Measurements from ENCODE around the gene DBH.

Gene DBH

DNA sequence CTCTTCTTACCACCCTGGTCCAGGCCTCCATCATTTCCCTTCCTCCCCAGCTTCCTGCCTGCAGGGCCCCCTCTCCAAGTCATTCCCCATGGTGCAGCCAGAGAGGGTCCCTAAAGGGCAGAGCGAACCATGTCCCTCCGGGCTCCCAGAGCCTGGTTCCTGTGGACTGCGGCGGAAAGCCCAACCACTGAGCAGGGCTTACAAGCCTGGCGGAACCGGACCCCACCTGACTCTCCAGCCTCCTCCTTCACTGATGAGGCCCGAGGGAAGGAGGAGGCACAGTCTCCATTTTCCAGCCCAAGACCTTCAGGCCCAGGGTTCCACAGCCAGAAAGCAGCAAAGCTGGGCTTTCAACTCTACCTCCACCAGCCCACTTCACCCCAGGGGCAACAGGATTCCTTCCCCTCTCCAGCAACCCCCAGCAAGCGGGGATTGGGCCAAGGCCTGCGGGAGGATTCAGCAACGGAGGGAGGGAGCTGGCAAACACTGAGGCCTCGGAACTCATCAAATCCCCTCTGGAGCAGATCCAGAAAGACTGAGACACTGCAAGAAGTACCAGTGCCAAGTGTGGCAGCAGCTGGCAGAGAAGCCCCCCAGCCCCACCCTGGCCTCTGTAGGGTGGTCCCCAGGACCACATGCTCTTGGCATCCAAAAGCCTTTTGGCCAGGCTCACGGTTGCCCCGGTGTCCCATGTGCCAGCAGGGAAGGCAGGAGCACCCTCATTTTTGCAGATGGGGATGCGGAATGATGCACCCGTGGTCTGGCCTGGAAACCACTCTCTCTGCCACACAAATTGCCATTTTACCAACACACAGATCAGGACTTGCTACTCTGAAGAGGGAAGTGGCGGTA lies 30.1 kb upstream of the DBH start:
- no peak for FAIRE-seq
- no peak for DNase-seq (ENCODE audit: insufficient read length)
- TF ChIP-seq TAF1 (IDR thresholded peaks at IDR 0.05; ENCODE audit: borderline replicate concordance, low read depth, low read length) (no peak), POLR2A (IDR thresholded peaks at IDR 0.05; ENCODE audit: low read depth, low read length) (no peak), POLR2AphosphoS5 (IDR thresholded peaks at IDR 0.05; ENCODE audit: low read depth, low read length) (no peak)

DNA sequence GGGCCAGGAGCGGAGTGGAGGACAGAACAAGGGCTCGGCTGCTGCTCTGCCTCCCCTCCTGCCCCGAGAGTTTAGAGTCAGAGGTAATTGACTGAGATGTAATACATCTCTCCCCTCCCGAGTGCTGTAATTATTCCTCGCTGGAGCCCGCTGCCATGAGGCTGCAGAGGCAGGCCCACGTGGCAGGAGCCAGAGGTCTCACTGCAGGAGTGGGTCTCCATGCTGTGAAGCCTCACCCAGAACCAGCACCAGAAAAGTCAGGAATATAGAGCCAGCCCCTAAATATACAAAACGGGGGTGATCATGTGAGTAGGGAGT lies 29.5 kb upstream of the DBH start:
- FAIRE-seq: no peak
- no peak for DNase-seq (ENCODE audit: insufficient read length)
- no peak for TF ChIP-seq POLR2AphosphoS5 (IDR thresholded peaks at IDR 0.05; ENCODE audit: low read depth, low read length)
- TF ChIP-seq POLR2A (IDR thresholded peaks at IDR 0.05; ENCODE audit: low read depth, low read length): no peak
- no peak for TF ChIP-seq TAF1 (IDR thresholded peaks at IDR 0.05; ENCODE audit: borderline replicate concordance, low read depth, low read length)

DNA sequence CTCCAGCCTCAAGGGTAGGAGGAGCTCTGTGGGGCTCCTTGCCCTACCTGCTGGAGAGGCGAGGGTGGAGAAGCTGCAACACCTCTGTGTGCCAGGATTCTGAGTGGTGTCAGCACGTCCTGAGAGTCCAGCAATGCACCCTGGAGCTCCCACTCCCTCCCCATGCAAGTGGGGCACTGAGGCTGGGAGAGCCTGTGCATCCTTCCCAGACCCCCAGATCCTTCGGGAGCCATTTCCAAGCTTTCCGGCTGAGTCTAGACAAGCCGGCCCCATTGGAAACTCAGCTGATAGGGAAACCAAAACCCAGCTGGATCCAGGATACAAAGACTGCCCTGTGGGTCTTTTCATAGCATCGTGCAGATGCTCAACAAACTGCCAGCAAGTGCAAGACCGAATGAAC lies 28.8 kb upstream of the DBH start:
- DNase-seq (ENCODE audit: insufficient read length) (no peak), FAIRE-seq (no peak)
- TF ChIP-seq POLR2AphosphoS5 (IDR thresholded peaks at IDR 0.05; ENCODE audit: low read depth, low read length): no peak
- TF ChIP-seq TAF1 (IDR thresholded peaks at IDR 0.05; ENCODE audit: borderline replicate concordance, low read depth, low read length): no peak
- no peak for TF ChIP-seq POLR2A (IDR thresholded peaks at IDR 0.05; ENCODE audit: low read depth, low read length)

DNA sequence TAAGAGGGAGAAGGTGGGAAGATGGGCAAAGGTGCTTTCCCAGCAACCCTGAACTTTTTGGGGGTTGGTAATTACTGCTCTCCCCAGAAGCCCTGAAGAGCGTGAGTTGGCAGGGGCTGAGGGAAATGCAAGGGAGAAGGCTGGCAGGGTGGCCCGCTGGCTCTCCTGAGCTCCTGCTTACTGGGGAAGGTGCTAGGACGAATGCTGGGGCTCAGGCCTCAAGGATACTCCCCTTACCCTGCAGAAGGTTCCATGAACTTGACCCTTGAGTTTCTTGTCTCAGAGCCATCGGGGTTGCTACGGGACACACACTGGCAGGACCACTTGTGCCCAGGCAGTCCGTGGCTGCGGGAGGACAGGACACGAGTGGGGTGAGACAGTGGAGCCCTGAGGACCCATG lies 28.2 kb upstream of the DBH start:
- DNase-seq (ENCODE audit: insufficient read length) (no peak), FAIRE-seq (no peak)
- no peak for TF ChIP-seq TAF1 (IDR thresholded peaks at IDR 0.05; ENCODE audit: borderline replicate concordance, low read depth, low read length)
- TF ChIP-seq POLR2AphosphoS5 (IDR thresholded peaks at IDR 0.05; ENCODE audit: low read depth, low read length): no peak
- TF ChIP-seq POLR2A (IDR thresholded peaks at IDR 0.05; ENCODE audit: low read depth, low read length): no peak

DNA sequence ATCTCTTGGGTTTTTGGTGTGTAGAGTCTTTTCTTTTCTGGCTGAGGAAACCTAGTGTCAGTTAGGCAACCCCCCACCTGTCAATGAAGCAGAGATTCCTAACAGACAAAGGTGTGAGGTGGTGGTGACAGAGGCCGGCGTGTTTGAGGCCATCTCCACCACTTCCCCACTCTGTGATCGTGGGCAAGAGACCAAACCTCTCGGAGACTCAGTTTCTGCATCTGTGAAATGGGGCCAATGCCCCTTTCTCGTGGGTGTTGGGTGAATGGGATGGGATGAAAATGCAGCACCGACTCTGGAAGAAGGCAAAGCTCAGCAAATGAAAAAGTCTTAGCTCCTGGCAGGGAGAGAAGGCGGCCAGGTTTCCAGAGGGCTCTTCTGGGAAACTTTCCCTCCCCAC lies 27.8 kb upstream of the DBH start:
- no peak for TF ChIP-seq TAF1 (IDR thresholded peaks at IDR 0.05; ENCODE audit: borderline replicate concordance, low read depth, low read length)
- TF ChIP-seq POLR2AphosphoS5 (IDR thresholded peaks at IDR 0.05; ENCODE audit: low read depth, low read length): no peak
- TF ChIP-seq POLR2A (IDR thresholded peaks at IDR 0.05; ENCODE audit: low read depth, low read length): no peak
- FAIRE-seq: no peak
- no peak for DNase-seq (ENCODE audit: insufficient read length)

DNA sequence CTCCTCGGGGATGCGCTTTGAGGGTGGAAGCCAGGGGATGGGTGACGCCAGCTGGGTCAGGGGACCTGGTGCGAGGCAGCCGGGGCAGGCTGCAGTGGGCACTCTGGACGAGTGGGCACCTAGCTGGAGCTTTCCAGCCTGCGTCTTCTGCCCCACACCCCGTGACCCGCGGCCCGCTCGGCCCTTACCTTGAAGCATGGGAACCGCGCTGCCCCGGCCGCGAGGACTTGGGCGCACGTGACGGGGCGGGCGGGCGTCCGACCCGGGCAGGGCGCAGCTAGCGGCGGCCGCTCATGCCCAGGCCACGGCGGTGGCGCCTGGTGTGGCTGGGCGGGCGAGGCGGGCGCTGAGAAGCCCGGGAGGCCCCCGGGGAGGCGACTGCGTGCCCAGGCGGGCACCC lies 27.3 kb upstream of the DBH start:
- TF ChIP-seq POLR2A (IDR thresholded peaks at IDR 0.05; ENCODE audit: low read depth, low read length) (no peak), TAF1 (IDR thresholded peaks at IDR 0.05; ENCODE audit: borderline replicate concordance, low read depth, low read length) (no peak), POLR2AphosphoS5 (IDR thresholded peaks at IDR 0.05; ENCODE audit: low read depth, low read length) (no peak)
- DNase-seq (ENCODE audit: insufficient read length): no peak
- no peak for FAIRE-seq

DNA sequence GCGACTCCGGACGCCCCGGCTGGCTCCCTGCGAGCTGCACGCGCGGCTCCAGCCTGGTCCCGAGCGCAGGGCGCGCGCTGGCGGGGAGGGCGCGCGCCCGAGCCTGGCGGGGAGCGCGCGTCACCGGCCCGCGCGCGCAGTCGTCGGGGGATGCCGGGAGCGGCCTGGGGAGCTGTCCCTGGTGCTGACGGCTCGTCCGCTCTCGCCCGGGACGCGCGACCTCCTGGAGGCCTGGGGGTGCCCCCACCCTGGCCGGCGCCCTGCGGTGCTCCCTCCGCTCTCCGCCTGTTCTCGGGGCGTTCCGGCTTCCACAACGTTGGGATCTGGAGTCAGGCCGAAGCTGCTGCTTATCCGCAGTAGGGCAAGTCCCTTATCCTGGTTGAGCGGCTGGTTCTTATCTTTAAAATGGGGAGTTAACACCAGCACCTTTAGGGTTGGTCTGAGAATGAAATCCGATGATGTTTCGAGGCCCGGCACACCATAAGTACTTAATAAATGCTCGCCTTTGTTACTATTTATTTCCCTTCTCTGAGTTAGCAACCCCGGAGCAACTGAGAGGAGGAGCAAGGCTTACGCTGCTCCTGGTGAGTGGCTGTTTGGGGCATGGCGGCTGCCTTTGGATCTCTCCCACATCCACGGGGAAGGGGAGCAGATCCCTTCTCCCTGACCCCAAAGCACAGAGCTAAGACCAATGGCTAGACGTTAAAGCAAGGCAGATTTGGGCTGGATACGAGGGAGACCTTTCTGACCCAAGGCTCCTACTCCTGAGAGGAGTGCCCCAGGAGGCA lies 26.7 kb upstream of the DBH start, which contains the start of gene FAM163B:
Gene FAM163B, minus strand, starts transcription at position 79 of the 788 bp plus-strand sequence. CDS start 29,166 bp downstream, outside the sequence.
- DNase-seq (ENCODE audit: insufficient read length): no peak
- TF ChIP-seq POLR2A (IDR thresholded peaks at IDR 0.05; ENCODE audit: low read depth, low read length) (no peak), TAF1 (IDR thresholded peaks at IDR 0.05; ENCODE audit: borderline replicate concordance, low read depth, low read length) (no peak), POLR2AphosphoS5 (IDR thresholded peaks at IDR 0.05; ENCODE audit: low read depth, low read length) (no peak)
- FAIRE-seq: no peak

DNA sequence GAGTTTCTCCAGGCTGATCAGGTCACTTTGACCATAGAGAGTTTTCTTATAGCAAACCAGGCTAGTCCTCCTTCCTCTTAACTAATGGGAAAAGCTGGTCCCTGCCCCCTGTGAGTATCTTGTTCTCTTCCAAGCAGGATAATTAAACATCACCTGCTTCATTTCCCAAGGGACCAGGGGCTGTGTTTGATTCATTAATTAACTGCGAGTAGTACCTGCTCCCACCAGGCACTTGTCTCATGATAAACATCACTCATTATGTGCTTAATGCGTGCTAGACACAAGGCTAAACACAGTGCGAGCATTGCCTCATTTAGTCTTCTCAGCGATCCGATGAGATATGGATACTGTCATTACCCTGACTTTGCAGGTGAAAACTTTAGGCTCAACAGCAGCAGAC lies 25.3 kb upstream of the DBH start:
- TF ChIP-seq POLR2A (IDR thresholded peaks at IDR 0.05; ENCODE audit: low read depth, low read length) (no peak), POLR2AphosphoS5 (IDR thresholded peaks at IDR 0.05; ENCODE audit: low read depth, low read length) (no peak), TAF1 (IDR thresholded peaks at IDR 0.05; ENCODE audit: borderline replicate concordance, low read depth, low read length) (no peak)
- FAIRE-seq: no peak
- DNase-seq (ENCODE audit: insufficient read length): no peak

DNA sequence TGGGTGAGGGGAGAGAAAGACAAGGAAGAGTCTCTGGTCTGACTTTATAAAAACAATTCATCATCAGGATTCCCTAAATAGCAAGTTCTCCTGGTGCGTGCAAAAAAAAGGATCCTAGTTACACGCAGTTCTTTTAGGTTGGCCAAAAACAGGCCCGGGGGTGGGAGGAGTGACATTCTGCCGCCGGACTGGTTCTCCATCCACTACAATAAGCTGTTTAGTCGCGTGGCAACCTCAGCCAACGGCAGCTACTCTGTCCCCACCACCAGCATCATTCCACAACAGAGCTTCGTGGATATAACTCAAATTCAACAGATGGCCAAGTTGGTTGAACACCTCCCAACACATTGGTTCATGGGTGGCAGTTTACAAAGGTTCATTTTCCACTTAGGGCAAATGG lies 24.1 kb upstream of the DBH start:
- TF ChIP-seq TAF1 (IDR thresholded peaks at IDR 0.05; ENCODE audit: borderline replicate concordance, low read depth, low read length) (no peak), POLR2AphosphoS5 (IDR thresholded peaks at IDR 0.05; ENCODE audit: low read depth, low read length) (no peak), POLR2A (IDR thresholded peaks at IDR 0.05; ENCODE audit: low read depth, low read length) (no peak)
- DNase-seq (ENCODE audit: insufficient read length) (no peak), FAIRE-seq (no peak)

DNA sequence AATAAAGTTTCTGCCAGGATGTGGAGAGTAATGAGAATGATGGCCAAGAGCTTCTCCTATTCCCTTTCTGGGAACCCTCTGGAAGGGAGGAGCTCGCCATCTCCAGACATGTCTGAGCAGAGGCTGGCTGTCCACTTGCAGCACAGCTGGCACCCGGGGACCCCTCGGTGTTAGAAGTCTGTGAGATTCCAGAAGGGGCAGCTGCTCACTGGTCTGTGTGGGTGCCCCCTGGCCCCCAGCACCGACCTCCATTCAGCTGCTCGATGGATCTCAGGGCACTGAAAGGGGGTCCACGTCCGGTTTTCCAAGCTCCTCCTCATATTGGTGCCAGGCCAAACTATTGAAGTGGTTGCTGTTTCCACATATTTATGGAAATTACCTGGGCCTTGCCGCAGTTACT lies 23.3 kb upstream of the DBH start:
- no peak for DNase-seq (ENCODE audit: insufficient read length)
- no peak for FAIRE-seq
- TF ChIP-seq TAF1 (IDR thresholded peaks at IDR 0.05; ENCODE audit: borderline replicate concordance, low read depth, low read length) (no peak), POLR2AphosphoS5 (IDR thresholded peaks at IDR 0.05; ENCODE audit: low read depth, low read length) (no peak), POLR2A (IDR thresholded peaks at IDR 0.05; ENCODE audit: low read depth, low read length) (no peak)

DNA sequence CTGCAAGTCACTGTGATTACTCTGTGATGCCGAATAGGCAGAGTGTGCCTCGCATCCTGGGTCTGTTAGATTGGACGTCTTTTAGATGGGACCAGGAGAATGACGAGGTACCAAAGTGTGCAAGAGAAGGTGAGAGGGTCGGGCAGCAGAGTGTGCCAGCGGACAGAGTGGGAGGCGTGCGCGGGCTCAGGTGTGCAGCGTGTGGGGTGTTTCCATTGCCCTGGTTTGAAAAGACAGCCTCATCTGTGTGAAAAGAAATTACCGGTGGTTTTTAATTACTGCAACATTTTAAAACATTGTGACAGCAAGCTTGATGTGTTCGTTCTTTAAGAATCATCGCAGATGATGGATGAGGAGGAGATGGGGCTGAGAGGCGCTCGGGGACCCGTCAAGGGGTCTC lies 22.7 kb upstream of the DBH start:
- no peak for FAIRE-seq
- no peak for DNase-seq (ENCODE audit: insufficient read length)
- TF ChIP-seq TAF1 (IDR thresholded peaks at IDR 0.05; ENCODE audit: borderline replicate concordance, low read depth, low read length): no peak
- no peak for TF ChIP-seq POLR2AphosphoS5 (IDR thresholded peaks at IDR 0.05; ENCODE audit: low read depth, low read length)
- no peak for TF ChIP-seq POLR2A (IDR thresholded peaks at IDR 0.05; ENCODE audit: low read depth, low read length)

DNA sequence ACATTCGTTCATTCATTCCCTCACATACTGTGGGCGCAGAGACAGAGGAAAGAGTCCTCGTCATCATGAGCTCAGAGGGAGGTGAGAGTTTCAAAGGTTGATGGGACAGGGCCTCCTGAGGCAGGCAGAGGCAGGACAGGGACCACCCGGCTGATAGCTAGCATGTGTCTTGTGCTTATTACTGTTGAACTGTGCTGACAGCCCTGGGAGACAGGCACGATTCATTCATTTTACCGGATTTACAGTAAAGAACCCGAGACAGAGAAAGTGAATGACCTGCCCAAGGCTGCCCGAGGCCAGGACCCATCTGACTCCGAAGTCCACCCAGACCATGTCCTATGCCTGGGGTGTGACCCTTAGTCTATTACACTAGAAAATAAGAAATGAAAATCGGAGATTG lies 22.1 kb upstream of the DBH start:
- TF ChIP-seq POLR2AphosphoS5 (IDR thresholded peaks at IDR 0.05; ENCODE audit: low read depth, low read length): no peak
- no peak for TF ChIP-seq POLR2A (IDR thresholded peaks at IDR 0.05; ENCODE audit: low read depth, low read length)
- TF ChIP-seq TAF1 (IDR thresholded peaks at IDR 0.05; ENCODE audit: borderline replicate concordance, low read depth, low read length): no peak
- no peak for FAIRE-seq
- DNase-seq (ENCODE audit: insufficient read length): no peak

Data from GM12892 (cell line).